ENCODE results near the gene BRS3.

DNA sequence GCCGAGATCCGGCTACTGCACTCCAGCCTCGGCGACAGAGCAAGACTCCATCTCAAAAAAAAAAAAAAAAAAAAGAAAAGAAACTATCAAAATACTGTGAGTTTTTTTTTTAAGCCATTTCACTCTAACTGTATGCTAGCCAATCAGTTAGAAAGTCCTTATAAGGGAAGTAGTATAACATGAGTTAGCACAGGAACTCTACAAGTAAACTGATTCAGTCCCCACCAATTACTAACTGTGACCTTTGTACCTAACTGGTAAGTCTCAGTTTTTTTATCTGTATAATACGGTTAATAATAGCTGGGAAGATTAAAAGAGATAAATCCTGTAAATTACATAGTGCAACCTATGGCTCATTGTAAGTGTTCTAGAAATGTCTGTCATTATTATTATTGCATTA, 35.1 kb upstream of the BRS3 start:
- TF ChIP-seq CTCF (IDR thresholded peaks at IDR 0.05) (no peak), POLR2A (IDR thresholded peaks at IDR 0.05) (no peak), POLR2AphosphoS5 (IDR thresholded peaks at IDR 0.05) (no peak), EP300 (IDR thresholded peaks at IDR 0.05) (no peak)

All from stomach (tissue), 4 donors.